HepG2 (cell line): Measurements from ENCODE around the gene TACC3. TPM values are rescaled to one million over a fixed set of nuclear protein-coding genes. Genes with fewer than 3 reads are reported as not detected.

ENCODE experiments used
- EHMT2 ChIP-seq: fragments of 200-600 bp; sonication (generic); IDR thresholded peaks from 2 replicates; pipeline ENCODE4 v1.7.0; 2017; ENCODE audit warnings: antibody characterized with exemption, low read depth, low read length, borderline replicate concordance
- GMEB1 ChIP-seq: sonication (generic); formaldehyde crosslinking; IDR thresholded peaks from 2 replicates; pipeline ENCODE4 v1.5.1; 2020; ENCODE audit warnings: missing genetic modification reagents, mild to moderate bottlenecking, borderline replicate concordance
- PRPF4 ChIP-seq: fragments of 200-400 bp; formaldehyde crosslinking; IDR thresholded peaks from 2 replicates; pipeline ENCODE4 v1.6.1; 2016; ENCODE audit warnings: low read length, low read depth; ENCODE audit not compliant: poor library complexity, severe bottlenecking
- SRSF1 ChIP-seq: fragments of 200-400 bp; formaldehyde crosslinking; optimal IDR thresholded peaks from 2 replicates; pipeline ENCODE3; 2017; ENCODE audit warnings: mild to moderate bottlenecking, low read depth, low read length, moderate library complexity
- ZNF543 ChIP-seq: sonication (generic); formaldehyde crosslinking; IDR thresholded peaks from 2 replicates; pipeline ENCODE4 v1.4.0; 2020; ENCODE audit warnings: mild to moderate bottlenecking, missing genetic modification reagents
- polyA plus RNA-seq, 8 experiments: library from polyadenylated mRNA; depleted of rRNA in 3 of 8; stranded (reverse) in 7 of 8; unstranded in 1 of 8; fragments of >200 nt; fragmentation: Illumina TruSeq in 4 of 8; extraction: Trizol in 4 of 8; gene quantifications; 2 replicates each; pipeline versions ENCODE4 v1.2.1 to v1.2.3, GENCODE V29; 2011 to 2016; ENCODE audit warnings: low read depth in 4 of 8, missing spikeins in 1 of 8, mixed read lengths in 1 of 8; ENCODE audit not compliant: insufficient read depth in 1 of 8
- total RNA-seq, 5 experiments: library from RNA; depleted of rRNA; stranded (reverse); fragments of >200 nt; fragmentation: Illumina TruSeq; extraction: Trizol; gene quantifications; 2 replicates each; pipeline ENCODE4 v1.2.3, GENCODE V29; 2016; ENCODE audit warnings: low read depth in 1 of 5
- TF ChIP-seq, protein P1 (sequence below): sonication (generic); formaldehyde crosslinking; IDR thresholded peaks from 2 replicates; pipeline ENCODE4 v1.4.0; 2020; ENCODE audit warnings: mild to moderate bottlenecking, low read depth, missing genetic modification reagents
- TF ChIP-seq, protein P2 (sequence below): sonication (generic); formaldehyde crosslinking; IDR thresholded peaks from 2 replicates; pipeline ENCODE4 v1.4.0; 2020; ENCODE audit warnings: missing genetic modification reagents
- TF ChIP-seq, protein P3 (sequence below): sonication (generic); formaldehyde crosslinking; IDR thresholded peaks from 2 replicates; pipeline ENCODE4 v1.5.0; 2020; ENCODE audit warnings: mild to moderate bottlenecking, low read depth, missing genetic modification reagents, borderline replicate concordance
- TF ChIP-seq, protein P4 (sequence below): sonication (generic); formaldehyde crosslinking; IDR thresholded peaks from 2 replicates; pipeline ENCODE4 v1.5.0; 2020; ENCODE audit warnings: missing genetic modification reagents

Gene TACC3
- total and polyA plus RNA-seq, 2 of the 13 experiments (the other 11 are each of a cell fraction or from before 2014, with no cell fraction given), result 20.3 to 21.2 TPM

DNA sequence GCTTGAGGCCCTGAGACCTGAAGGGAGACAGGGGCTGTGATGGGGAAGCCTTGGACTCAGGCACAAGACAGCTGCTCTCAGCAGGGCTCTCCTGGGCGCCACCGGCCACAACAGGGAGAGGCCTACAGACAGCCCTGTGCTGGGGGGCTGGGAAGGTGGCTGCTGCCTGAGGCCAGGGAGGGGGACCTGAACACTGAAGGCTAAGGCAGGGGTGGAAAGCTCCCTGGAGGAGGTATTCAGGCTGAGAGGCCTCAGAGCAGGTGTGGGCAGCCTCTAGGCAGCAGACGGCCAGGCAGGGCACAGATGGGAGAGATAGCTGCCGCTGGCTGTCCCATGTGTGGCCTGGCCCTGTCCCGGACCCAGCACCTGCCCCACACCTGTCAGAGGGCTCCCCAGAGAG, 33.0 kb downstream of the TACC3 start (continued):
- TF ChIP-seq PRPF4 (no peak), ZNF543 (CRISPR knock-in tag) (no peak), EHMT2 (no peak), GMEB1 (CRISPR knock-in tag) (0 out of 2 replicates have a peak, but pooled peaks have one; percentile 11), SRSF1 (no peak)
- TF ChIP-seq, protein P1, sequence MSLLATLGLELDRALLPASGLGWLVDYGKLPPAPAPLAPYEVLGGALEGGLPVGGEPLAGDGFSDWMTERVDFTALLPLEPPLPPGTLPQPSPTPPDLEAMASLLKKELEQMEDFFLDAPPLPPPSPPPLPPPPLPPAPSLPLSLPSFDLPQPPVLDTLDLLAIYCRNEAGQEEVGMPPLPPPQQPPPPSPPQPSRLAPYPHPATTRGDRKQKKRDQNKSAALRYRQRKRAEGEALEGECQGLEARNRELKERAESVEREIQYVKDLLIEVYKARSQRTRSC (CRISPR knock-in tag), result no peak
- TF ChIP-seq, protein P2, sequence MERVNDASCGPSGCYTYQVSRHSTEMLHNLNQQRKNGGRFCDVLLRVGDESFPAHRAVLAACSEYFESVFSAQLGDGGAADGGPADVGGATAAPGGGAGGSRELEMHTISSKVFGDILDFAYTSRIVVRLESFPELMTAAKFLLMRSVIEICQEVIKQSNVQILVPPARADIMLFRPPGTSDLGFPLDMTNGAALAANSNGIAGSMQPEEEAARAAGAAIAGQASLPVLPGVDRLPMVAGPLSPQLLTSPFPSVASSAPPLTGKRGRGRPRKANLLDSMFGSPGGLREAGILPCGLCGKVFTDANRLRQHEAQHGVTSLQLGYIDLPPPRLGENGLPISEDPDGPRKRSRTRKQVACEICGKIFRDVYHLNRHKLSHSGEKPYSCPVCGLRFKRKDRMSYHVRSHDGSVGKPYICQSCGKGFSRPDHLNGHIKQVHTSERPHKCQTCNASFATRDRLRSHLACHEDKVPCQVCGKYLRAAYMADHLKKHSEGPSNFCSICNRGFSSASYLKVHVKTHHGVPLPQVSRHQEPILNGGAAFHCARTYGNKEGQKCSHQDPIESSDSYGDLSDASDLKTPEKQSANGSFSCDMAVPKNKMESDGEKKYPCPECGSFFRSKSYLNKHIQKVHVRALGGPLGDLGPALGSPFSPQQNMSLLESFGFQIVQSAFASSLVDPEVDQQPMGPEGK (CRISPR knock-in tag), result 0 out of 2 replicates have a peak, but pooled peaks have one; percentile 4
- TF ChIP-seq, protein P3, sequence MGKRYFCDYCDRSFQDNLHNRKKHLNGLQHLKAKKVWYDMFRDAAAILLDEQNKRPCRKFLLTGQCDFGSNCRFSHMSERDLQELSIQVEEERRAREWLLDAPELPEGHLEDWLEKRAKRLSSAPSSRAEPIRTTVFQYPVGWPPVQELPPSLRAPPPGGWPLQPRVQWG (CRISPR knock-in tag), result no peak
- TF ChIP-seq, protein P4, sequence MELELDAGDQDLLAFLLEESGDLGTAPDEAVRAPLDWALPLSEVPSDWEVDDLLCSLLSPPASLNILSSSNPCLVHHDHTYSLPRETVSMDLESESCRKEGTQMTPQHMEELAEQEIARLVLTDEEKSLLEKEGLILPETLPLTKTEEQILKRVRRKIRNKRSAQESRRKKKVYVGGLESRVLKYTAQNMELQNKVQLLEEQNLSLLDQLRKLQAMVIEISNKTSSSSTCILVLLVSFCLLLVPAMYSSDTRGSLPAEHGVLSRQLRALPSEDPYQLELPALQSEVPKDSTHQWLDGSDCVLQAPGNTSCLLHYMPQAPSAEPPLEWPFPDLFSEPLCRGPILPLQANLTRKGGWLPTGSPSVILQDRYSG, result no peak
